H1 (cell line): ENCODE data around the gene CHAC1. TPM values are rescaled to one million over a fixed set of nuclear protein-coding genes. Genes with fewer than 3 reads are reported as not detected.

Source experiments
- BRCA1 ChIP-seq: IDR thresholded peaks from 2 replicates; pipeline ENCODE4 v1.6.1; 2012; ENCODE audit warnings: low read depth, low read length, improper control_type of control experiment
- GTF2F1 ChIP-seq: IDR thresholded peaks from 2 replicates; pipeline ENCODE4 v1.6.1; 2012; ENCODE audit warnings: low read depth, low read length, improper control_type of control experiment, borderline replicate concordance
- HDAC2 ChIP-seq, 2 experiments: fragments of 300-600 bp in 1 of 2; sonication (generic) in 1 of 2; IDR thresholded peaks; 2 replicates each; pipeline ENCODE4 v1.6.1; 2011 to 2012; ENCODE audit warnings: low read depth in 2 of 2, low read length in 2 of 2, mild to moderate bottlenecking in 2 of 2, moderate library complexity in 2 of 2, borderline replicate concordance in 1 of 2, inconsistent platforms in 1 of 2
- KDM5A ChIP-seq: fragments of 200-600 bp; IDR thresholded peaks from 2 replicates; pipeline ENCODE4 v1.7.1; 2012; ENCODE audit warnings: mild to moderate bottlenecking, low read length, inconsistent platforms, mixed read lengths
- RBBP5 ChIP-seq: IDR thresholded peaks from 2 replicates; pipeline ENCODE4 v1.7.1; 2012; ENCODE audit warnings: low read depth, mild to moderate bottlenecking, inconsistent platforms, low read length, moderate library complexity, borderline replicate concordance
- RFX5 ChIP-seq: IDR thresholded peaks from 2 replicates; pipeline ENCODE4 v1.6.1; 2011; ENCODE audit warnings: low read depth, low read length, improper control_type of control experiment, borderline replicate concordance
- TAF1 ChIP-seq: IDR thresholded peaks from 2 replicates; pipeline ENCODE4 v1.6.1; 2011; ENCODE audit warnings: mild to moderate bottlenecking, low read depth, low read length
- TAF7 ChIP-seq: optimal IDR thresholded peaks from 2 replicates; pipeline ENCODE3; 2011; ENCODE audit warnings: low read depth, mild to moderate bottlenecking, inconsistent platforms, low read length, moderate library complexity, borderline replicate concordance
- polyA plus RNA-seq, 7 experiments: library from polyadenylated mRNA; depleted of rRNA in 3 of 7; stranded (reverse) in 5 of 7; unstranded in 2 of 7; fragments of >200 nt in 5 of 7; fragments of 200-250 nt in 2 of 7; gene quantifications; 1 replicate in 5 of 7; 2 replicates in 1 of 7; 4 replicates in 1 of 7; pipeline versions ENCODE4 v1.2.1 to v1.2.3, GENCODE V29; 2011 to 2013; ENCODE audit warnings: missing spikeins in 2 of 7, mixed read lengths in 2 of 7
- total RNA-seq: library from RNA; stranded (reverse); fragmentation: NEBNext Ultra II Directional; extraction: Animal tissue kit (Norgen Biotek cat#: 25700); gene quantifications from 2 replicates; pipeline ENCODE4 v1.2.1, GENCODE V29; 2021
- TF ChIP-seq, protein P1 (sequence below): fragments of 300-600 bp; sonication (generic); IDR thresholded peaks from 2 replicates; pipeline ENCODE4 v1.7.1; 2012; ENCODE audit warnings: low read length, moderate library complexity, mild to moderate bottlenecking, inconsistent platforms; ENCODE audit not compliant: insufficient replicate concordance
- TF ChIP-seq, protein P2 (sequence below): IDR thresholded peaks from 2 replicates; pipeline ENCODE4 v1.6.1; 2012; ENCODE audit warnings: inconsistent platforms

The CHAC1 gene
- total and polyA plus RNA-seq, 2 of the 8 experiments (the other 6 are each of a cell fraction or from before 2014, with no cell fraction given) = 34.3 to 159 TPM

DNA sequence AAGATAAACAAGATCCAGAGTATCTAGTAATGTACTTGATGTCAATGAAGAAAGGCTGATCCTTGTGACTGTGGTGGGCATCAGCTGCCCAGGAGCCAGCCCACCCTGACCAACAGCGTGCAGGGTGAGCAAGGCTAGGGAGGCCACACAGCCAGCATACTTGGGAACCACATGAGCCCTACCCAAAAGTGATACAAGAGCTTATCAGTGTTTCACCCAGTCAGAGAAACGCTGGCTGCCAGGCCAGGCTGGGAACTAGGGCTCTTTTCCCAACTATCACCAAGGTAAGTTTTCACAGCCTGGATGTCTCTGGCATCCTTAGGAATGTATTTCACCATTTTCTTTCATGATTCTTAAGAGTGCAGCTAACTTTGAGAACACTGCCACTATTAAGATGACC, 24.9 kb downstream of the CHAC1 start (continued):
- TF ChIP-seq, protein P1, sequence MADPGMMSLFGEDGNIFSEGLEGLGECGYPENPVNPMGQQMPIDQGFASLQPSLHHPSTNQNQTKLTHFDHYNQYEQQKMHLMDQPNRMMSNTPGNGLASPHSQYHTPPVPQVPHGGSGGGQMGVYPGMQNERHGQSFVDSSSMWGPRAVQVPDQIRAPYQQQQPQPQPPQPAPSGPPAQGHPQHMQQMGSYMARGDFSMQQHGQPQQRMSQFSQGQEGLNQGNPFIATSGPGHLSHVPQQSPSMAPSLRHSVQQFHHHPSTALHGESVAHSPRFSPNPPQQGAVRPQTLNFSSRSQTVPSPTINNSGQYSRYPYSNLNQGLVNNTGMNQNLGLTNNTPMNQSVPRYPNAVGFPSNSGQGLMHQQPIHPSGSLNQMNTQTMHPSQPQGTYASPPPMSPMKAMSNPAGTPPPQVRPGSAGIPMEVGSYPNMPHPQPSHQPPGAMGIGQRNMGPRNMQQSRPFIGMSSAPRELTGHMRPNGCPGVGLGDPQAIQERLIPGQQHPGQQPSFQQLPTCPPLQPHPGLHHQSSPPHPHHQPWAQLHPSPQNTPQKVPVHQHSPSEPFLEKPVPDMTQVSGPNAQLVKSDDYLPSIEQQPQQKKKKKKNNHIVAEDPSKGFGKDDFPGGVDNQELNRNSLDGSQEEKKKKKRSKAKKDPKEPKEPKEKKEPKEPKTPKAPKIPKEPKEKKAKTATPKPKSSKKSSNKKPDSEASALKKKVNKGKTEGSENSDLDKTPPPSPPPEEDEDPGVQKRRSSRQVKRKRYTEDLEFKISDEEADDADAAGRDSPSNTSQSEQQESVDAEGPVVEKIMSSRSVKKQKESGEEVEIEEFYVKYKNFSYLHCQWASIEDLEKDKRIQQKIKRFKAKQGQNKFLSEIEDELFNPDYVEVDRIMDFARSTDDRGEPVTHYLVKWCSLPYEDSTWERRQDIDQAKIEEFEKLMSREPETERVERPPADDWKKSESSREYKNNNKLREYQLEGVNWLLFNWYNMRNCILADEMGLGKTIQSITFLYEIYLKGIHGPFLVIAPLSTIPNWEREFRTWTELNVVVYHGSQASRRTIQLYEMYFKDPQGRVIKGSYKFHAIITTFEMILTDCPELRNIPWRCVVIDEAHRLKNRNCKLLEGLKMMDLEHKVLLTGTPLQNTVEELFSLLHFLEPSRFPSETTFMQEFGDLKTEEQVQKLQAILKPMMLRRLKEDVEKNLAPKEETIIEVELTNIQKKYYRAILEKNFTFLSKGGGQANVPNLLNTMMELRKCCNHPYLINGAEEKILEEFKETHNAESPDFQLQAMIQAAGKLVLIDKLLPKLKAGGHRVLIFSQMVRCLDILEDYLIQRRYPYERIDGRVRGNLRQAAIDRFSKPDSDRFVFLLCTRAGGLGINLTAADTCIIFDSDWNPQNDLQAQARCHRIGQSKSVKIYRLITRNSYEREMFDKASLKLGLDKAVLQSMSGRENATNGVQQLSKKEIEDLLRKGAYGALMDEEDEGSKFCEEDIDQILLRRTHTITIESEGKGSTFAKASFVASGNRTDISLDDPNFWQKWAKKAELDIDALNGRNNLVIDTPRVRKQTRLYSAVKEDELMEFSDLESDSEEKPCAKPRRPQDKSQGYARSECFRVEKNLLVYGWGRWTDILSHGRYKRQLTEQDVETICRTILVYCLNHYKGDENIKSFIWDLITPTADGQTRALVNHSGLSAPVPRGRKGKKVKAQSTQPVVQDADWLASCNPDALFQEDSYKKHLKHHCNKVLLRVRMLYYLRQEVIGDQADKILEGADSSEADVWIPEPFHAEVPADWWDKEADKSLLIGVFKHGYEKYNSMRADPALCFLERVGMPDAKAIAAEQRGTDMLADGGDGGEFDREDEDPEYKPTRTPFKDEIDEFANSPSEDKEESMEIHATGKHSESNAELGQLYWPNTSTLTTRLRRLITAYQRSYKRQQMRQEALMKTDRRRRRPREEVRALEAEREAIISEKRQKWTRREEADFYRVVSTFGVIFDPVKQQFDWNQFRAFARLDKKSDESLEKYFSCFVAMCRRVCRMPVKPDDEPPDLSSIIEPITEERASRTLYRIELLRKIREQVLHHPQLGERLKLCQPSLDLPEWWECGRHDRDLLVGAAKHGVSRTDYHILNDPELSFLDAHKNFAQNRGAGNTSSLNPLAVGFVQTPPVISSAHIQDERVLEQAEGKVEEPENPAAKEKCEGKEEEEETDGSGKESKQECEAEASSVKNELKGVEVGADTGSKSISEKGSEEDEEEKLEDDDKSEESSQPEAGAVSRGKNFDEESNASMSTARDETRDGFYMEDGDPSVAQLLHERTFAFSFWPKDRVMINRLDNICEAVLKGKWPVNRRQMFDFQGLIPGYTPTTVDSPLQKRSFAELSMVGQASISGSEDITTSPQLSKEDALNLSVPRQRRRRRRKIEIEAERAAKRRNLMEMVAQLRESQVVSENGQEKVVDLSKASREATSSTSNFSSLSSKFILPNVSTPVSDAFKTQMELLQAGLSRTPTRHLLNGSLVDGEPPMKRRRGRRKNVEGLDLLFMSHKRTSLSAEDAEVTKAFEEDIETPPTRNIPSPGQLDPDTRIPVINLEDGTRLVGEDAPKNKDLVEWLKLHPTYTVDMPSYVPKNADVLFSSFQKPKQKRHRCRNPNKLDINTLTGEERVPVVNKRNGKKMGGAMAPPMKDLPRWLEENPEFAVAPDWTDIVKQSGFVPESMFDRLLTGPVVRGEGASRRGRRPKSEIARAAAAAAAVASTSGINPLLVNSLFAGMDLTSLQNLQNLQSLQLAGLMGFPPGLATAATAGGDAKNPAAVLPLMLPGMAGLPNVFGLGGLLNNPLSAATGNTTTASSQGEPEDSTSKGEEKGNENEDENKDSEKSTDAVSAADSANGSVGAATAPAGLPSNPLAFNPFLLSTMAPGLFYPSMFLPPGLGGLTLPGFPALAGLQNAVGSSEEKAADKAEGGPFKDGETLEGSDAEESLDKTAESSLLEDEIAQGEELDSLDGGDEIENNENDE = no peak
- no peak for TF ChIP-seq BRCA1
- TF ChIP-seq KDM5A = no peak
- TF ChIP-seq, protein P2, sequence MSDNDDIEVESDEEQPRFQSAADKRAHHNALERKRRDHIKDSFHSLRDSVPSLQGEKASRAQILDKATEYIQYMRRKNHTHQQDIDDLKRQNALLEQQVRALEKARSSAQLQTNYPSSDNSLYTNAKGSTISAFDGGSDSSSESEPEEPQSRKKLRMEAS = no peak
- no peak for TF ChIP-seq TAF1
- no peak for TF ChIP-seq RBBP5
- TF ChIP-seq TAF7 = no peak
- TF ChIP-seq RFX5 = no peak
- no peak for TF ChIP-seq HDAC2 (IDR thresholded peaks at IDR 0.05; ENCODE audit: borderline replicate concordance in 1 of 2, low read depth in 2 of 2, low read length in 2 of 2)
- no peak for TF ChIP-seq GTF2F1
